Measurements from ENCODE around the gene RAB6A. TPM values are rescaled to one million over a fixed set of nuclear protein-coding genes. Genes with fewer than 3 reads are reported as not detected.
"Not testable (repeated sequence)": the region's sequence is repeated elsewhere in the genome, so short reads cannot be mapped to it uniquely, and the experiment has no call there.

RAB6A gene
- 100 to 1,000 TPM in 1 of 2 donors, 10 to 100 TPM in 1; 92.0 to 124 TPM for total RNA-seq

DNA sequence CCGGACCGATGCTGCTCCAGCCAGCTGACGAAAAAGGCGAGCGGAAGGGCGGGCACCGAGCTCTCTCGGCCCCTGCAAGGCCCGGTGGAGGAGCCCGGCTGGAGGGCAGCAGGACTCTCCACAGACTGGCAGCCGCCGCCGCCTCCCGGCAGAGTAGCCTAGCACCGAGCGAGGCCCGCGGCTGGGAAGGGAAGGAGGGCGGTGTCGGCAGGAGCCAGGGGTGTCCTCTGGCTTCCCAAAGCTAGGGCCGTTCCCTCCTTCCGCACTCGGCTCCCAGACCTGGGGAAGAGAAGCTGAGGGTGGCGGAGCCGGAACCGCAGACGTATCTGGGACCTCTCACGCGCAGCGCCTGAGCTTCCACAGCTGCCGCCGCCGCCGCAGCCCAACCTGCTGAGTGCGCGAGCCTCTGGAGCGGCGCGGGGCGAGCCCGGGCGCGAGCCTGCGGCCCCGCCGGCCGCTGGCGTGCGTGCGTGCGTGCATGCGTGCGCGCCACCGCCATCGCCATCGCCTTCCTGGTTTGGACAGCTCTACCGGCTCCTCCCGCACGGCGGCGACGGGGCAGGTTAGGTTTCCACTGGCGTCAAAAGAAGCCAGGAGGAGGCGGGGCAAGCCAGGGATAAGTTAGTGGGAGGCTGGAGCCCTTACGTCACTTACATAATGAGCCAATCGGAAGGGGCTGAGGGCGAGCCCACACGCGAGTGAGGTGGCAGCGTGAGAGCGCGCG lies at the start of gene RAB6A:
Gene RAB6A (minus strand): TSS at position 396 of the 724 bp plus-strand sequence. CDS start 439 bp downstream, outside the sequence.
- H3K27ac Mint-ChIP-seq, result peak within 1 kb of the TSS; percentile 79 to 82
- peak; percentile 100 for DNase-seq (ENCODE audit: low spot score)
- H3K27me3 Mint-ChIP-seq, result peaks cover 0 to 2% of the 10 kb centered on the region in 2 donors
- peaks cover 29 to 35% of the 10 kb centered on the region in 2 donors for H3K4me1 Mint-ChIP-seq (ENCODE audit: low read depth in 2 of 2)
- no peaks in the 10 kb centered on the region for H3K36me3 Mint-ChIP-seq
- ATAC-seq, result peak; percentile 95 to 96
- H3K9me3 Mint-ChIP-seq, result no peaks in the 10 kb centered on the region
- H3K4me3 Mint-ChIP-seq, result peak within 1 kb of the TSS; percentile 81

- Mint-ChIP-seq H3K27ac (no peak overlapping the region), H3K36me3 (peaks cover 5% of the 10 kb centered on the region), H3K9me3 (no peaks in the 10 kb centered on the region), H3K4me1 (ENCODE audit: low read depth in 2 of 2) (peaks cover 0 to 10% of the 10 kb centered on the region in 2 donors), H3K27me3 (no peaks in the 10 kb centered on the region), H3K4me3 (no peak overlapping the region)
- no peak for ATAC-seq
- no peak for DNase-seq (ENCODE audit: low spot score)
Observed at GRCh38 chr11:73810637-73811036, 49.8 kb upstream of the RAB6A start.

DNA sequence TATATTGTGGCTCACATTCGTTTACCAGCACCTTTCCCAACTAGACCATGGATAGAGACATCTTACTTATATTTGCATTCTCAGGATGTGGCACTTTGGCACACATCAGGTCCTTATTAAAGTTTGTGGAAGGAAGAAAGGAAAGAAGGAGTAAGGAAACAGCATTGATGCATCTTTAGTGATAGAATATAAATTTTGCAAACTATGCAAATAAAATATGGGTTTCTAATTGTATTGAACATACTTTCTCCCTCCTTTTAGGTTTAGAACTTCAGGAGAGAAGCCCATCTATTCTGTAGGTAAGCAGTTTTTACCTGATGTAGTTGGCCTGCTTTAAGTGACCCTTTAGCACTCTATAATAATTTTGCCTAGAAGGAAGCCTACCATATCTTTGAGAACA lies 47.2 kb upstream of the RAB6A start:
- no peak for ATAC-seq
- no peak for DNase-seq (ENCODE audit: low spot score)

GRCh38 chr11:73804712-73805111 lies 43.8 kb upstream of the RAB6A start:
- DNase-seq (ENCODE audit: low spot score) (no peak), ATAC-seq (no peak)
- Mint-ChIP-seq H3K4me3 (no peak overlapping the region), H3K9me3 (no peaks in the 10 kb centered on the region), H3K4me1 (ENCODE audit: low read depth in 2 of 2) (peaks cover 0 to 7% of the 10 kb centered on the region in 2 donors), H3K27ac (no peak overlapping the region), H3K27me3 (no peaks in the 10 kb centered on the region), H3K36me3 (peaks cover 5% of the 10 kb centered on the region)

More for the DNA sequence above, 47.2 kb upstream of the RAB6A start:
- Mint-ChIP-seq H3K4me1 (ENCODE audit: low read depth in 2 of 2) (peaks cover 0 to 13% of the 10 kb centered on the region in 2 donors), H3K9me3 (no peaks in the 10 kb centered on the region), H3K4me3 (no peak overlapping the region), H3K27ac (no peak overlapping the region), H3K36me3 (peaks cover 5% of the 10 kb centered on the region), H3K27me3 (no peaks in the 10 kb centered on the region)

- ATAC-seq, result no peak
- H3K27ac Mint-ChIP-seq, result no peak overlapping the region
Observed at GRCh38 chr11:73801136-73801535, 40.3 kb upstream of the RAB6A start.

DNA sequence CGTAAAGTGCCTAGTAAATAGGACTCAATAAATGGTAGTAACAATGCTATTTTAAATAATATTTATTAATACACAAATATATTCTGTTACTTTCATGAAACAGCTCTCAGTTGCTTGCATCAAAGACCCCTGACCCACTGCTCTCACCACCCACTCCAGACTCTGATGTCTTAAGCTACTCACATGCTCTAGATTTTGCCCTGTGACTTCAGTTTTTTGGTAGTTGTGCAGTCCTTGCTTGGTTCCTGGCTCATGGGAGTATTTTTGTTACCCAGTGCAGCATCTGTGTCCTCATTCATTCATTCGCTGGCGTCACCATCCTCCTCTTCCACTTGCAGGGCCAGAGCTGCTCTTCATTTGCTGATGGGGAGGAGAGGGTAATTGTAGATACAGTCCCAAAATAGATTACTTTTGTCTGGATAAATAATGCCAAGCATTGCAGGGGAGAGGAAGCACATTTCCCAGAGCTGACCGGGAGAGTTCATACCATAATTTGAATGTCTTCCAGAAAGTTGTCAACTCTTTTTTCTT lies 39.5 kb upstream of the RAB6A start:
- no peaks in the 10 kb centered on the region for H3K9me3 Mint-ChIP-seq
- ATAC-seq (no peak), DNase-seq (ENCODE audit: low spot score) (no peak)
- peaks cover 0 to 6% of the 10 kb centered on the region in 2 donors for H3K4me1 Mint-ChIP-seq (ENCODE audit: low read depth in 2 of 2)
- H3K27me3 Mint-ChIP-seq, result no peaks in the 10 kb centered on the region
- H3K4me3 Mint-ChIP-seq, result no peak overlapping the region
- H3K36me3 Mint-ChIP-seq, result no peaks in the 10 kb centered on the region
- H3K27ac Mint-ChIP-seq, result no peak overlapping the region

More at GRCh38 chr11:73801136-73801535, 40.3 kb upstream of the RAB6A start:
- no peak for DNase-seq (ENCODE audit: low spot score)
- Mint-ChIP-seq H3K27me3 (no peaks in the 10 kb centered on the region), H3K4me1 (ENCODE audit: low read depth in 2 of 2) (peaks cover 0 to 10% of the 10 kb centered on the region in 2 donors), H3K36me3 (peaks cover 4% of the 10 kb centered on the region), H3K4me3 (no peak overlapping the region), H3K9me3 (no peaks in the 10 kb centered on the region)

DNA sequence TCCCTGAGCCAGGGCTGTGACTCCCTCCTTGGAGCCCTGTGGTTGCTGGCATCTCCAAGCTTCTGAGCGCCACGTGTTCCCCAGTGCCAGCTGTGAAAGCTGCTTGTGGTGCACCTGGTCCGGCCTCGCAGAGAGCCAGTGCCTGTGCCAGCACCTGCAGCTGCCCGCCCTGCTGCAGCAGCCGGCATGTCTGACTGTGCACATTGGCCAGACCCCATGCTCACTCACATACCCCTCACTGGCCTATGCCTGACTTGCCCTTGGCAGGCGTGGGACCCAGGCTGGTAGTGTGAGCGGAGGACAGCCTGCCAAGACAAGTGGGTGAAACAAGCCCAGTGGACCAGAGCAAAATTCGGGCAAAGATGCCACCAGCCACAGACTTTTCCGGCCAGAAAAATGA lies 36.6 kb upstream of the RAB6A start:
- Mint-ChIP-seq H3K4me3 (no peak overlapping the region), H3K9me3 (no peaks in the 10 kb centered on the region), H3K27me3 (no peaks in the 10 kb centered on the region), H3K4me1 (ENCODE audit: low read depth in 2 of 2) (peaks cover 4 to 5% of the 10 kb centered on the region in 2 donors), H3K36me3 (no peaks in the 10 kb centered on the region), H3K27ac (no peak overlapping the region)
- DNase-seq (ENCODE audit: low spot score) (no peak), ATAC-seq (no peak)

- Mint-ChIP-seq H3K27ac (peak overlapping the region in 1 of 2 donors; percentile 56), H3K9me3 (no peaks in the 10 kb centered on the region), H3K4me1 (ENCODE audit: low read depth in 2 of 2) (peaks cover 4 to 5% of the 10 kb centered on the region in 2 donors), H3K27me3 (no peaks in the 10 kb centered on the region), H3K4me3 (no peak overlapping the region), H3K36me3 (no peaks in the 10 kb centered on the region)
- DNase-seq (ENCODE audit: low spot score) (no peak), ATAC-seq (no peak)
Observed at GRCh38 chr11:73795925-73796632, 35.2 kb upstream of the RAB6A start.

- Mint-ChIP-seq H3K4me3 (no peak overlapping the region), H3K4me1 (ENCODE audit: low read depth in 2 of 2) (peaks cover 5 to 12% of the 10 kb centered on the region in 2 donors), H3K27ac (no peak overlapping the region), H3K27me3 (no peaks in the 10 kb centered on the region), H3K9me3 (no peaks in the 10 kb centered on the region), H3K36me3 (no peaks in the 10 kb centered on the region)
- DNase-seq (ENCODE audit: low spot score) (no peak), ATAC-seq (no peak)
Observed at GRCh38 chr11:73792584-73792983, 31.7 kb upstream of the RAB6A start.

- H3K27me3 Mint-ChIP-seq, result peaks cover 0 to 4% of the 10 kb centered on the region in 2 donors
- no peaks in the 10 kb centered on the region for H3K36me3 Mint-ChIP-seq
- H3K4me3 Mint-ChIP-seq, result peak overlapping the region; percentile 98
- peaks cover 11 to 15% of the 10 kb centered on the region in 2 donors for H3K4me1 Mint-ChIP-seq (ENCODE audit: low read depth in 2 of 2)
- peak overlapping the region in 1 of 2 donors; percentile 94 for H3K27ac Mint-ChIP-seq
- DNase-seq (ENCODE audit: low spot score) (no peak), ATAC-seq (no peak)
- H3K9me3 Mint-ChIP-seq, result no peaks in the 10 kb centered on the region
Observed at GRCh38 chr11:73789279-73789670, 28.4 kb upstream of the RAB6A start.

GRCh38 chr11:73787643-73788558 lies 27.0 kb upstream of the RAB6A start, which contains the start of gene MRPL48:
Gene MRPL48, plus strand, starts transcription at chr11:73787874. Its CDS starts 98 bp downstream, at chr11:73787972.
- Mint-ChIP-seq H3K36me3 (no peaks in the 10 kb centered on the region), H3K27ac (peak within 1 kb of the TSS; percentile 89 to 94), H3K27me3 (peaks cover 0 to 4% of the 10 kb centered on the region in 2 donors), H3K9me3 (no peaks in the 10 kb centered on the region), H3K4me3 (peak within 1 kb of the TSS; percentile 98), H3K4me1 (ENCODE audit: low read depth in 2 of 2) (peaks cover 10 to 11% of the 10 kb centered on the region in 2 donors)
- DNase-seq (ENCODE audit: low spot score), result peak; percentile 91
- peak; percentile 100 for ATAC-seq

DNA sequence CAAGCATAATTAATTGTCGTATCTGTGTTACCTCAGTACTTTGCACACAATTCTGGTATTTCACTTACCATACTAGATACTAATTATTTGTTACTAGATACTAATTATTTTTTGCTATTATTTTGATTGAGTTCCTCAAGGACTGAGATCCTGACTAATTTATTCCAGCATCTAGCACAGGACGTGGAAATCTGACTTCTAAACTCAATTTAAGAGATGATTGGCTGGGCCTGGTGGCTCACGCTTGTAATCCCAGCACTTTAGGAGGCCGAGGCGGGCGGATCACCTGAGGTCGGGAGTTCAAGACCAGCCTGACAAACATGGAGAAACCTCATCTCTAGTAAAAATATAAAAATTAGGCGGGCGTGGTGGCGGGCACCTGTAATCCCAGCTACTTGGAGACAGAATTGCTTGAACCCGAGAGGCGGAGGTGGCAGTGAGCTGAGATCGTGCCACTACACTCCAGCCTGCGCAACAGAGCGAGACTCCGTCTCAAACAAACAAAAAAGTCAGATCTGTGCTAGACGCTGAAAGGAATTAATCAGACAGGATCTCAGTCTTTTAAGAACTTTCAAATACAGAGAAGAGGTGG lies 26.3 kb upstream of the RAB6A start:
- H3K4me3 Mint-ChIP-seq, result peak overlapping the region; percentile 98
- H3K27me3 Mint-ChIP-seq, result peaks cover 0 to 4% of the 10 kb centered on the region in 2 donors
- no peaks in the 10 kb centered on the region for H3K9me3 Mint-ChIP-seq
- ATAC-seq, result no peak
- H3K27ac Mint-ChIP-seq, result peak overlapping the region; percentile 89 to 94
- no peaks in the 10 kb centered on the region for H3K36me3 Mint-ChIP-seq
- DNase-seq (ENCODE audit: low spot score), result no peak
- H3K4me1 Mint-ChIP-seq (ENCODE audit: low read depth in 2 of 2), result peaks cover 10 to 11% of the 10 kb centered on the region in 2 donors

DNA sequence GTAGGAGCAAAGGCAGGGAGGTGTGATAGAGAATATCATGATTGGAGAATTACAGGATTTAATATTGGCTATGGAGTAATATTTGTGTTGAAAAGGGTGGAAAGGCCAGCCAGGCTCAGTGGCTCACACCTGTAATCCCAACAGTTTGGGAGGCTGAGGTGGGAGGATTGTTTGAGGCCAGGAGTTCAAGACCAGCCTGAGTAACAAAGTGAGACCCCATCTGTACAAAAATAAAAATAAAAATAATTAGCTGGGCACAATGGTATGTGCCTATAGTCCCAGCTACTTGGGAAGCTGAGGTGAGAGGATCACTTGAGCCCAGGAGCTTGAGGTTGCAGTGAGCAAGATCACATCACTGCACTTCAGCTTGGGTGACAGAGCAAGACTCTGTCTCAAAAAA lies 24.6 kb upstream of the RAB6A start:
- Mint-ChIP-seq H3K27ac (peak overlapping the region in 1 of 2 donors; percentile 3), H3K4me1 (ENCODE audit: low read depth in 2 of 2) (peaks cover 10 to 11% of the 10 kb centered on the region in 2 donors), H3K4me3 (peak overlapping the region; percentile 1)
- H3K36me3 Mint-ChIP-seq; ATAC-seq; DNase-seq (ENCODE audit: low spot score); H3K27me3 Mint-ChIP-seq; H3K9me3 Mint-ChIP-seq: not testable (repeated sequence)

Measured in natural killer cell treated with Interleukin-12 subunit alpha and Interleukin-12 subunit beta and Interleukin-15 and Interleukin-18, amount 100 ng/mL, for 72 hours (primary cell).